HuH-7.5 (cell line): ENCODE measurements around the gene EVI5L.

Experiments used
- DNase-seq: peaks from one replicate; pipeline ENCODE4 v3.0.0; 2011; ENCODE audit warnings: low spot score

EVI5L gene

DNA sequence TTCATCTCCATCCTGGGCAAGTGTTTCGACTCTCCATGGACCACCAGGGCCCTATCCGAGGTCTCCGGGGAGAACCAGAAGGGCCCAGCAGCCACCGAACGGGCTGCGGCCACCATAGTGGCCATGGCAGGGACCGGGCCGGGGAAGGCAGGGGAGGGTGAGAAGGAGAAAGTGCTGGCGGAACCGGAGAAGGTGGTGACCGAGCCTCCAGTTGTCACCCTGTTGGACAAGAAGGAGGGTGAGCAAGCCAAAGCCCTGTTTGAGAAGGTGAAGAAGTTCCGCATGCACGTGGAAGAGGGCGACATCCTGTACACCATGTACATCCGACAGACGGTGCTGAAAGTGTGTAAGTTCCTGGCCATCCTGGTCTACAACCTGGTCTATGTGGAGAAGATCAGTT is 68.9 kb downstream of the EVI5L start:
- no peak for DNase-seq

DNA sequence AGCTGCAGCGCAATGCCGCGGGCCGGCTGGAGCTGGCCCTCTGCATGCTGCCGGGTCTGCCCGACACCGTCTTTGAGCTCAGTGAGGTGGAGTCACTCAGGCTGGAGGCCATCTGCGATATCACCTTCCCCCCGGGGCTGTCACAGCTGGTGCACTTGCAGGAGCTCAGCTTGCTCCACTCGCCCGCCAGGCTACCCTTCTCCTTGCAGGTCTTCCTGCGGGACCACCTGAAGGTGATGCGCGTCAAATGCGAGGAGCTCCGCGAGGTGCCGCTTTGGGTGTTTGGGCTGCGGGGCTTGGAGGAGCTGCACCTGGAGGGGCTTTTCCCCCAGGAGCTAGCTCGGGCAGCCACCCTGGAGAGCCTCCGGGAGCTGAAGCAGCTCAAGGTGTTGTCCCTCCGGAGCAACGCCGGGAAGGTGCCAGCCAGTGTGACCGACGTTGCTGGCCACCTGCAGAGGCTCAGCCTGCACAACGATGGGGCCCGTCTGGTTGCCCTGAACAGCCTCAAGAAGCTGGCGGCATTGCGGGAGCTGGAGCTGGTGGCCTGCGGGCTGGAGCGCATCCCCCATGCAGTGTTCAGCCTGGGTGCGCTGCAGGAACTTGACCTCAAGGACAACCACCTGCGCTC is 69.8 kb downstream of the EVI5L start:
- DNase-seq = no peak

DNA sequence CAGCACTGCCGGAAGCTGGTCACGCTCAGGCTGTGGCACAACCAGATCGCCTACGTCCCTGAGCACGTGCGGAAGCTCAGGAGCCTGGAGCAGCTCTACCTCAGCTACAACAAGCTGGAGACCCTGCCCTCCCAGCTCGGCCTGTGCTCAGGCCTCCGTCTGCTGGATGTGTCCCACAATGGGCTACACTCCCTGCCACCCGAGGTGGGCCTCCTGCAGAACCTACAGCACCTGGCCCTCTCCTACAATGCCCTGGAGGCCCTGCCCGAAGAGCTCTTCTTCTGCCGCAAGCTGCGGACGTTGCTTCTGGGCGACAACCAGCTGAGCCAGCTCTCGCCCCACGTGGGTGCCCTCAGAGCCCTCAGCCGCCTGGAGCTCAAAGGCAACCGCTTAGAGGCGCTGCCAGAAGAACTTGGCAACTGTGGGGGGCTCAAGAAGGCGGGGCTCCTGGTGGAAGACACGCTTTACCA is 70.4 kb downstream of the EVI5L start:
- DNase-seq = no peak

DNA sequence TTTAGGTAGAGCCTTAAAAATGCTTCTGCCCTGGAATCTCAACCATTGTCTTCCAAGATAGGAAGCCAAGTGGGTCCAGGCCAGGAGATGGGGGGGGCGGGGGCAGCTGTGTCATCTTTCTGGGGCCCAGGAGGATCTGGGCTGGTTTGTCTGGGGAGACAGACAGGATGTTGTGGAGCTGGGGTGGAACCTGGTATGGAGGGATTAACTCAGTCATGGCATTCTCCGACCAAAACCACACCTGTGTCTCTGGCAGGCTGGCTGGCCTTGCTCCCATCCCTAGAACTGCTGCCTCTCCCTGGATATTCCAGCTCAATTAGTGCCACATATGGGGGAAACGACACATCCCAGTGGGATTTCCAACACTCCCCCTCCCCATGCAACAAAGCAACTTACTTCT is 70.9 kb downstream of the EVI5L start:
- DNase-seq = no peak

DNA sequence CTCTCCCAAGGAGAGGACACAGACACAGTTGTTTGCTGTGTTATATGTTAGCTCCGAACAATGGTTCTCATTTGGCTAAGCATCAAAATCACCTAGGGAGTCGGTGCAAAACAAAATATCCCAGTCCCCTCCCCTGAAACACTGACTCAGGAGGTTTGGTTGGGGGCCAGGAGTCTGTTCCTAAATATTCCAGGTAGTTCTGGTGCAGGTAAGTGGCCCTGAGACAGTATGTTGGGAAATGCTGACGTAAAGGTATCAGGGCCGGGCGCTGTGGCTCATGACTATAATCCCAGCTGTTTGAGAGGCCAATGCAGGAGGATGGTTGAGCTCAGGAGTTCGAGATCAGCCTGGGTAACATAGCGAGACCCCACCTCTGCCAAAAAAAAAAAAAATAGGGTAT is 71.3 kb downstream of the EVI5L start:
- no peak for DNase-seq

DNA sequence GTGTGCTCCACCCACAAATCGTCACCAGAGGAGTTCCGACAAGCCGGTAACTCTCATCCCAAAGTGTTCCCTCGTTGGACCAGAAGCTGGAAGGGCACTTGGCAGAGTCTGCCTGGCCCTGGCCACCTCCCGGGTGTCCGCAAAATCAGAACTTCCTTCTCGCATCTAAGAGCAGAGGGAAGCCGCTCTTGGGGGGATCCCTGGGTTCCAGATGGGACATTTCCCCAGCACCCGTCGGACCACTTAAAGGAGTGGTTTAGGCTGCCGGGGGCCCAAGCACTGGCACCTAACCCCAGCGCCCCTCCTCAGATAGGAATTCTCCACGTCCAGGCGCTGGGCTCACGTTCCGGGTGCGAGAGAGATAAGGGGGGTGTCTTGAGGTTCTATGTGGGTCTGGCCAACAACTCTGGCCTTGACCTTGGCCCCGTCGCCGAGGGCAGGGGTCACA is 72.8 kb downstream of the EVI5L start:
- DNase-seq = no peak

DNA sequence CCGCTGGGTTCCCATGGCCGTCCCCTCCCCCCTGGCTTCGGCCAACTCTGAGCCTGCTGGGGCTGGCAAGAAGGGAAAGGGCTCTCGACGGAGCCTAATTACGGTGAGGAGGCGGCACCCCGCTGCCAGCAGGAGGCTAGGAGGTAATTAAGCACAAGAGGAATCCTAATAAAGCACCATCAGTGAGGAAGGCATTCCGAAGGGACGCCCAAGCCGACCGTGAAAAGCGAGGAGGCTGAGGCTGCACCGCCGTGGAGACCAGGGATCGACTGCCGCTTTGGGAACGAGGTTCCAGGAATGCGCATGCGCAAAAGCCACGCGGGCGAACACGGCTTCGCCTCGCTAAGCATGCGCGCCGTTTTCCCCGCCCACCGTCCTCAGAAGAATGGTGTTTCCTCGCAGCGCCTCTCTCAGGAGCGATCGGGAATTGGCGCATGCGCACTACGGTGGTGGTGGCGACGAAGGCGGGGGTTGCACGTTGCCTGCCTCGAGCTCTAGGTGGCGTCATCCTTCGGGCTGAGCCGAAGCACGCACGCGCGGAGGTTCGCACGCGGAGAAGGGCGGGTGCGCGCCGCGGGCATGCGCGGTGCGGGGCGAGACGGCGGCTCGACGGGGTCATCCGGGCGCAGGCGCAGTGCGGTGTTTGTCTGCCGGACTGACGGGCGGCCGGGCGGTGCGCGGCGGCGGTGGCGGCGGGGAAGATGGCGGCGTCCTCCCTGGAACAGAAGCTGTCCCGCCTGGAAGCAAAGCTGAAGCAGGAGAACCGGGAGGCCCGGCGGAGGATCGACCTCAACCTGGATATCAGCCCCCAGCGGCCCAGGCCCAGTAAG is 73.4 kb downstream of the EVI5L start, which contains the start of gene MAP2K7:
Gene MAP2K7 (plus strand): TSS at position 634 of the 830 bp plus-strand sequence. CDS start 68 bp downstream, at position 702.
- peak; percentile 98 for DNase-seq

DNA sequence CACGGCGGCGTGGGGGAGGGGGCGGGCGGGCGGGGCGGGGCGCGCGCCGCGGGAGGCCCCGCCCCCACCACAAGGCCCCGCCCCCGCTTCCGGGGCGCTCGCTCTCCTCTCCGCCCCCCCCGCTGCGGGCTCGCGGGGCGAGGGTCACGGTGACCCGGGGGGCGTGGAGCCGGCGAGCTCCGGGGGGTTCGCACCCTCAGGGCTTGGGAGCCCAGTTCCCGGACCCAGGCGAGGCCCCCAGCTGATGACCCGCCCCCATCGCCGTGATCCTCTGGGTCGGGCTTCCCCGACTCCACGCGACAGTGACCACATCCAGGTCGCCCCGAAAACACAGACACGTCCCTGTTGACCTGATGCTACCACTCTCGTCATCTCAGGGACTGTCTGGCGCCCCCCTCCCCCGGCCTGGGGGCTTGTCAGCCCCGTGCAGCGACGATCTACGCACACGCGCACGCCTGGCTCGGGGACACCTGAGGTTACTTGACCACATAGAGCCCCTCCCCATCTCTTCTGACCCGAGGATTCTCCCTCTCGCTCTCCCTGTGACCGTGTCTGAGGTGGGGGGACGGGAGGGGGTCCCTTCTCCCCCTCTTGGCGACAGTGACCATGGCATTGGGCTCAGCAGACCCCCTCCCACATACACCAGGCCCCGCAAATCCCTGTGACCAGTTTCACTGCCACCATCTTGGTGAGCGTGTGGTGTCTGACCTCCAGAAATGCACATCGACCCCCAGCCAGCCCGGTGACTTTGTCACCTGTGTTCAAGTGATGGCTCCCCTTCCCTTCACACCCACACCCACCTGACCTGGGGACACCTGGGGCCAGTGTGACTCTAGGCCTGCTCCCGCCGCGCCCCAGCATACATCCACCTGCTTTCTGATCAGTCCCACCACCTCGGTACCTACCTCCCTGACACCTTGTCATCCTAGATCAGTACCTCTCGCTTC is 74.3 kb downstream of the EVI5L start:
- DNase-seq = no peak

DNA sequence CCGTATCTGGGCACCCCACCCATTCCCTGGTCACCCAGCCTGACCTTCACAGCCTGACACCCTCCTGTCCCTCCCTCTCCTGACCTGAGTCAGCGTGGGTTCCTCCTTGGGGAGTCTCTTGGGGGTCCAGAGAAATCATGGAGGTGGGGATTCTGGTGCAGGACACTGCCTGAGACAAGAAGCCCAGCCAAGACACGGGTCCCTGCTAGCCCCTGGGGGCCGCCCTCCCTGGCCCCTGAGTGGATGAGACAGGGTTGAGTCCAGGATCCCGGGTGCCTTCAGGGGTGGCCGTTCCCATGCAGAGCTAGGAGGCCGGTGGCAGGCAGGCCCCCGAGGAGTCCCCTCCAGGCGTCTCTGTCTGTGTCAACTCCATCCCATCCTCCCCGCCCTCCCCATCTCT is 75.2 kb downstream of the EVI5L start:
- no peak for DNase-seq

DNA sequence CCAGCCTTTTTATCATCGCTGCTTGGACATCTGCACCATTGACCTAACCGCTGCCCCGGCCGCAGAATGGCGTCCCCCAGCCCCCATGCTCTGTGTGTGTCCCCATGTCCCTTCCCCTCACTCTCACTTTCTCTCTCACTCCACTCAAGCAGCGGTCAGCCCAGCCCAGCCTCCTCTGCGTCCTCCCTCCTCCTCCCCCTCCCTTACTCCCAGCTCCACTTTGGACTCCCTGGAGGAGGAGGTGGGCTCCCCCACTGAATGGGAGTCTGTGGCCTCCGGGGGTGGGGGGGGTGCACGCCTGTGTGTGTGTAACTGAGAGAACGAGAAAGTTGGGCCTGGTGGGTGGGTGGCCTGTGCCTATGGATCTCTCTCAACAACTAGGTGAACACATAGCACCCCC is 75.8 kb downstream of the EVI5L start:
- no peak for DNase-seq

DNA sequence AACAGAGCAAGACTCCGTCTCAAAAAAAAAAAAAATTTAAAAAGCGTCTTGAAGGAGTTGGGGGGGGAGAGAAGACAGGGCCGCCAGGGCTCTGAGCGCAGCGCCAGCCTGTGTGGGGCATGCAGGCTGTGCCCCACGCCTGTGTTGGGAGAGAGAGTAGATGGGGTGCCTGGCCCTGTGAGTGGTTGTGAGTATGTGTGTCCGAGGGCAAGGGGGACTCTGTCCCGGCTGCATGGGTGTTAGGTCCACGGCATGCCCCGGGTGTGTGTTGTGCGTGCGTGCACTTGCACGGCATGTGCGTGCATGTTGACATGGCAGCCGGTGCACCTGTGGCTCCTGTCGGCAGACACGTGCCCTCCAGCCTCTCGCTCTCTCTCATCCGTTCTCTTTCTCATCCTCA is 77.1 kb downstream of the EVI5L start:
- DNase-seq = no peak

DNA sequence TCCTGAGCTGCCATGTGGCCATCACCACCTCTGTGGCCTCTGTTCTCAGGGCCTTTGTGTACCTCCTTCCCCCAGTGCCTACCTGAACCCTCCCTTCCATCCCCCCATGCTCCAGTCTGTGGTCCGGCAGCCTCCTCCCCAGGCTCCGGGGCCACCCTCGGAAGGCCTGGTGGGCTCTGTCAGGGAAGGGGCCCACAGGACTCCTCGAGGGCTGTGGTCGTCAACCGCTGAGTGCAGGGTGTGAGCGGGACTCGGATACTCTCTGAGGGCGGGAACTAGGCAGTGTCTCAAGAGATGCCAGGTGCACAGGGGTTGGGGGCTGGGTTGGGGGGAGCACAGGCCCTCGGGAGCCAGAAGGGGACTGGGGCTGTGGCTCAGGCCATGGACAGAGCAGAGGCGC is 77.5 kb downstream of the EVI5L start:
- no peak for DNase-seq

DNA sequence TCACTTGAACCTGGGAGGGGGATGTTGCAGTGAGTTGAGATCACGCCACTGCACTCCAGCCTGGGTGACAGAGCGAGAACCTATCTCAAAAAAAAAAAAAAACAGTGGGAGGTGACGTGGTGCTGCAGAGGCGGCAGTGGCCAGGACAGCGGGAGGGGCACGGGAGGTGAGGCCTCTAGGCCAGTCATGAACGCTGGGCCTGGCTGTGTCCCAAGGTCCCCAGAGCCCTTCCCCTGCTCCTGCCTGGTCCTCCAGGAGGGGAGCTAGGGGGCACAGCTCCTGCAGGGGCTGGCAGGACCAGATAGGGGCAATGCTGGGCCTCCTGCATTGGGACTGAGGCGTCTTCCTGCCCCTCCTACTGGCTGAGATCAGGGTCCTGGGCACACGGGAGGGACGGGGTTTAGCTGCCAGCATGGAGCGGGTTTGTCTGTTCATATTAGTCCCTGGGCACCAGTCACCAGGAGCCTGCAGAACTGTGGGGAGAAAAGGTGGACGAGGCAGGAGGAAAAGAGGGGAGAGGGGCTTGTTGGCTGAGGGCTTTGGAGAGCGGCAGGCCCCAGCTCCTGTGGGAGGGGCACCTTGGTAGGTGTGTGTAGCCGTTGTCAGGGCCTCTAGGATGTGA is 78.2 kb downstream of the EVI5L start:
- DNase-seq = no peak

DNA sequence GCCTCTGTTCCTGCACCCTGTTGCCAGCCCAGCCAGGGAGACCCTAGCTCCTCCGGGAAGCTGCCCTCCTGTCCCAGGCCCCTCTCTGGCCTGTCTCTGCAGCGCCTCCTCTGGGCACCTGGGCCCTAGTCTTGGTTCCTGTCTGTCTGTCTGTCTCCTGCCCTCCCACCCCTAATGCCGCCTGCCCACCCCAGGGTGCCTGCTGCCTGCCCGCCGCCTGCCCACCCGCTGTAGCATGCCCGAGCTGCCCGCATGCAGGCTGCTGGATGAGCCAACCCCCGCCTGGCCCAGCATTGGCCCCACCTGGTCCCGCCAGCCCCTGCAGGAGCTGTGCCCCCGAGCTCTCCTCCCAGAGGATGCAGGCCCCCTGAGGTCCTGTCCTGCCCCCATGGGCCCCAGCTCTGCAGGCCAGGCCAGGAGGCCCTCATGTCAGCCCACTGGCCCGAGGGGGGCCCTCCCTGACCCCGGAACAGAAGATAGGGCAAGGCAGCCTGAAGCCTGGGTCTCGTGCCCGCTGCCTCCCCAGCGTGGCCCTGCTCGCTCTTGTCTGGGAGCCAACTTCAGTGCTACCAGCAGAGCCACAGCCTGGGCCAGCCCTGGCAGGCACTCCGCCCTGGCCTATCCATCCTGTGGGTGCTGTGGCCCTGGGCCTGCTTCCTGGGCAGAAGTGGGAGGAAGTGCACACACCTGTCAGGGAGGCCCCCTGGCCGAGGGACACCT is 78.9 kb downstream of the EVI5L start:
- no peak for DNase-seq

DNA sequence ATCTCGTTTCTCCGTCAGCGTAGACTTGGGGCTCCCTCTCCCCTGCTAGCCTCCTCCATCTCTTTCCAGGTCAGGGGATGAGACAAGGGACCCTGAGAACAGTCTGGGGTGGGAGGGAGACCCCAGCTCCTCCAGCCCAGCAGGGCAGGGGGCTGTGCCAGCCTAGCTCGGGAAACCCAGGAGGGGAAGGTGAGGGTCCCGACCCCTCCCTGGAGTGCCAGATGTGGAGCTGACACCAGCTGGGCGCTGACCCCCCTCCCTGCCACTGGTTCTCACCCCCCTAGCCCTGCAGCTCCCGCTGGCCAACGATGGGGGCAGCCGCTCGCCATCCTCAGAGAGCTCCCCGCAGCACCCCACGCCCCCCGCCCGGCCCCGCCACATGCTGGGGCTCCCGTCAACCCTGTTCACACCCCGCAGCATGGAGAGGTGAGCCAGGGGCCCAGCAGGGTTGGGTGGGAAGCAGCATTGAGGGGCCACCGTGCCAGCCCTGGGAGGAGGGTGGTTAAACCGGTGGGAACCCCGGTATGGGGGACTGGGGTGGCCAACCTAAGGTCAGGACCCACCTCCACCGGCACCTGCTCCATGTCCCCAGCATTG is 79.6 kb downstream of the EVI5L start:
- no peak for DNase-seq

DNA sequence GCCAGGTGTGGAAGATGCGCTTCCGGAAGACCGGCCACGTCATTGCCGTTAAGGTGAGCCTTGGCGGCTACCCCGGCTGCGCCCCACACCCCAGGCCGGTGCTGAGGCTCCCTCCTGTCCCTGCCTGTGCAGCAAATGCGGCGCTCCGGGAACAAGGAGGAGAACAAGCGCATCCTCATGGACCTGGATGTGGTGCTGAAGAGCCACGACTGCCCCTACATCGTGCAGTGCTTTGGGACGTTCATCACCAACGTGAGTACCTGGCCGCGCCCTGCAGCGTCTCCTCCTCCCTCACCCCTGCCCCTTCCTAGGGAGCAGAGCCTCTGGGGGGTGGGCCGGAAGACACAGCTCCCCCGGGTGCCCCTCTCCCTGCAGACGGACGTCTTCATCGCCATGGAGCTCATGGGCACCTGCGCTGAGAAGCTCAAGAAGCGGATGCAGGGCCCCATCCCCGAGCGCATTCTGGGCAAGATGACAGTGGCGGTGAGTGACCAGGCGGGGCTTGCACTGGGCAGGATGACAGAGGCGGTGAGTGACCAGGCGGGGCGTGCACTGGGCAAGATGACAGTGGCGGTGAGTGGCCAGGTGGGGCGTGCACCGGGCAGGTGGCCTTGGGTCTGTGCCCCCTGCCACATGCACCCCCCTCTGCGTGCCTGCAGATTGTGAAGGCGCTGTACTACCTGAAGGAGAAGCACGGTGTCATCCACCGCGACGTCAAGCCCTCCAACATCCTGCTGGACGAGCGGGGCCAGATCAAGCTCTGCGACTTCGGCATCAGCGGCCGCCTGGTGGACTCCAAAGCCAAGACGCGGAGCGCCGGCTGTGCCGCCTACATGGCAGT is 80.5 kb downstream of the EVI5L start:
- DNase-seq = no peak

DNA sequence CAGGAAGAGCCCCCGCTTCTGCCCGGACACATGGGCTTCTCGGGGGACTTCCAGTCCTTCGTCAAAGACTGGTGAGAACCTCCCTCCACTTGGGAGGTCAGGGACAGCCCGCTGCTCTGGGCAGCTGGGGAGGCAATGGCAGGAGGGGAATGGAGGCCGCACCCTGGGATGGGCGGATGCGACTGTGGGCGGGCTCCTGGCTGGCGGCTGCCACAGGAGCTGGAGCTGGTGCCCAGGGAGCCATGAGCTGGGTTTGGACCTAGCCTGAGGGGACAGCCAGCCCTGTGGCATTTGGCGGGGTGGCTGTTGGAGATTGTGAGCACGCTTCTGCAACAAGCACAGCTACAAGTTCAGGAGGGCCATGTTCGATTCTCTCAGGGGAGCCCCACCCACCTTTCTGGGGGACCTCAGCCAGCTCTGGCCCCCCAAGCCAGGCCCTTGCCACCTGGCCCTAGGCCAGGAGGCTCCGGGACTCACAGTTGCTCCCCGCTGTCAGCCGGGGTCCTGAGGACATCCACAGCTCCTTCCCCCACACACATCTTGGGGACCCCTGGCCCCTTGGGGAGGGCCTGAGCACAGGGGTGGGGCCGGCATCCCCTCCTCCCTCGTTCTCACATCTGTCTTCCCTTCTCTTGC is 81.6 kb downstream of the EVI5L start:
- no peak for DNase-seq

DNA sequence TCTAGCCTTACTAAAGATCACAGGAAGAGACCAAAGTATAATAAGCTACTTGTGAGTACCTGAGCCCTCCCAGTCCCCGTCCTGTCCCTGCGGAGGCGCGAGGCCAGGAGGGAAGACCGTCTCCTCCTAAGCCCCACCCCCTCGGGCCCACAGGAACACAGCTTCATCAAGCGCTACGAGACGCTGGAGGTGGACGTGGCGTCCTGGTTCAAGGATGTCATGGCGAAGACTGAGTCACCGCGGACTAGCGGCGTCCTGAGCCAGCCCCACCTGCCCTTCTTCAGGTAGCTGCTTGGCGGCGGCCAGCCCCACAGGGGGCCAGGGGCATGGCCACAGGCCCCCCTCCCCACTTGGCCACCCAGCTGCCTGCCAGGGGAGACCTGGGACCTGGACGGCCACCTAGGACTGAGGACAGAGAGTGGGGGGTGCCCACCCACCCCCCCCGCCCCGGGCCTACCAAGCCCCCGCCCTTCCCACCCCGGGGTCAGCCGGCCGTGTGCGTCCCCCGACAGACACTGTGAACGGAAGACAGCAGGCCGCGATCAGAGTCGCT is 82.2 kb downstream of the EVI5L start:
- DNase-seq = no peak
